ENCODE results near the gene ATP6V1C2. TPM values are rescaled to one million over a fixed set of nuclear protein-coding genes. Genes with fewer than 3 reads are reported as not detected.

Gene ATP6V1C2
- total RNA-seq, 1 donor from 2014 or later = 0.11 TPM

GRCh38 chr2:10720306-10720705 is 1.1 kb upstream of the ATP6V1C2 start:
- Histone ChIP-seq H3K27ac (no peak overlapping the region), H3K4me1 (peaks cover 13% of the 10 kb centered on the region), H3F3A (ENCODE audit: low read depth) (peaks cover 10% of the 10 kb centered on the region), H3K4me2 (no peak overlapping the region), H3K36me3 (no peaks in the 10 kb centered on the region), H3K9me3 (ENCODE audit: low read depth) (no peaks in the 10 kb centered on the region), H3K4me3 (no peak overlapping the region), H4K20me1 (ENCODE audit: low read depth) (peaks cover 20% of the 10 kb centered on the region), H3K9ac (no peak overlapping the region), H3K79me2 (ENCODE audit: low read depth) (no peaks in the 10 kb centered on the region), H3K27me3 (peaks cover 100% of the 10 kb centered on the region), H2AFZ (replicated peaks) (no peak overlapping the region)
- Mint-ChIP-seq H3K4me3 (peak overlapping the region; percentile 80), H3K4me1 (peaks cover 32% of the 10 kb centered on the region), H3K36me3 (no peaks in the 10 kb centered on the region), H3K27ac (no peak overlapping the region), H3K9me3 (peaks cover 2% of the 10 kb centered on the region), H3K27me3 (ENCODE audit: insufficient read depth, low read depth) (peaks cover 58% of the 10 kb centered on the region)
- TF ChIP-seq EZH2 (IDR thresholded peaks at IDR 0.05) = no peak
- TF ChIP-seq EZH2phosphoT487 (IDR thresholded peaks at IDR 0.05) = no peak
- no peak for TF ChIP-seq CTCF (IDR thresholded peaks at IDR 0.05)
- DNase-seq (ENCODE audit: low spot score) = no peak

- no peak for DNase-seq (ENCODE audit: low spot score)
- H3K27me3 Mint-ChIP-seq (ENCODE audit: insufficient read depth, low read depth) = peaks cover 60% of the 10 kb centered on the region
- H3K4me2 ChIP-seq = peak overlapping the region; percentile 99
Observed at GRCh38 chr2:10720947-10721395, 459 bp upstream of the ATP6V1C2 start.

GRCh38 chr2:10722252-10722825 is 909 bp downstream of the ATP6V1C2 start:
- Histone ChIP-seq H3K9ac (no peak overlapping the region), H3K27ac (no peak overlapping the region), H3K4me3 (peak overlapping the region; percentile 82), H3F3A (ENCODE audit: low read depth) (peaks cover 10% of the 10 kb centered on the region), H2AFZ (replicated peaks) (peak overlapping the region; percentile 100), H3K79me2 (ENCODE audit: low read depth) (no peaks in the 10 kb centered on the region), H4K20me1 (ENCODE audit: low read depth) (peaks cover 20% of the 10 kb centered on the region), H3K4me1 (peaks cover 13% of the 10 kb centered on the region), H3K36me3 (no peaks in the 10 kb centered on the region), H3K9me3 (ENCODE audit: low read depth) (no peaks in the 10 kb centered on the region), H3K27me3 (peaks cover 93% of the 10 kb centered on the region), H3K4me2 (peak overlapping the region; percentile 99)
- H3K27me3 Mint-ChIP-seq (ENCODE audit: insufficient read depth, low read depth) = peaks cover 59% of the 10 kb centered on the region
- peak; percentile 17 for TF ChIP-seq EZH2 (IDR thresholded peaks at IDR 0.05)
- TF ChIP-seq CTCF (IDR thresholded peaks at IDR 0.05) = no peak
- peak; percentile 4 for DNase-seq (ENCODE audit: low spot score)
- H3K9me3 Mint-ChIP-seq = peaks cover 2% of the 10 kb centered on the region
- H3K36me3 Mint-ChIP-seq = no peaks in the 10 kb centered on the region
- peaks cover 26% of the 10 kb centered on the region for H3K4me1 Mint-ChIP-seq
- no peak overlapping the region for H3K27ac Mint-ChIP-seq
- H3K4me3 Mint-ChIP-seq = peak overlapping the region; percentile 75

More at GRCh38 chr2:10720947-10721395, 459 bp upstream of the ATP6V1C2 start:
- H3K27ac Mint-ChIP-seq = no peak overlapping the region
- no peaks in the 10 kb centered on the region for H3K36me3 ChIP-seq
- H3K36me3 Mint-ChIP-seq = no peaks in the 10 kb centered on the region
- peak overlapping the region; percentile 80 for H3K4me3 Mint-ChIP-seq
- H3K9me3 Mint-ChIP-seq = peaks cover 2% of the 10 kb centered on the region
- H3K9ac ChIP-seq = no peak overlapping the region
- no peaks in the 10 kb centered on the region for H3K79me2 ChIP-seq (ENCODE audit: low read depth)
- H4K20me1 ChIP-seq (ENCODE audit: low read depth) = peaks cover 20% of the 10 kb centered on the region
- H2AFZ ChIP-seq (replicated peaks) = no peak overlapping the region
- TF ChIP-seq EZH2 (IDR thresholded peaks at IDR 0.05) = peak; percentile 83
- TF ChIP-seq CTCF (IDR thresholded peaks at IDR 0.05) = no peak
- peak; percentile 85 for TF ChIP-seq EZH2phosphoT487 (IDR thresholded peaks at IDR 0.05)
- H3F3A ChIP-seq (ENCODE audit: low read depth) = peaks cover 10% of the 10 kb centered on the region
- peaks cover 13% of the 10 kb centered on the region for H3K4me1 ChIP-seq
- H3K4me1 Mint-ChIP-seq = peaks cover 32% of the 10 kb centered on the region
- H3K9me3 ChIP-seq (ENCODE audit: low read depth) = no peaks in the 10 kb centered on the region
- peak overlapping the region; percentile 82 for H3K4me3 ChIP-seq
- H3K27me3 ChIP-seq = peaks cover 100% of the 10 kb centered on the region
- no peak overlapping the region for H3K27ac ChIP-seq

Measured in neural progenitor cell (in vitro differentiated cells).